KMS-11 (cell line): ENCODE data around the gene ABT1.

Source experiments
- H2AFZ ChIP-seq: fragments of 200-600 bp; sonication (generic); 2 replicates; pipeline ENCODE4 v1.6.1; 2016; ENCODE audit warnings: antibody characterized with exemption, mixed run types, low read depth
- H3K27ac ChIP-seq: fragments of 200-600 bp; sonication (generic); 2 replicates; pipeline ENCODE4 v1.6.1; 2016; ENCODE audit warnings: mild to moderate bottlenecking, mixed run types
- H3K27me3 ChIP-seq: fragments of 200-600 bp; sonication (generic); 2 replicates; pipeline ENCODE4 v1.6.1; 2017; ENCODE audit warnings: mild to moderate bottlenecking, low read depth, mixed run types, moderate library complexity; ENCODE audit not compliant: insufficient read depth
- H3K36me3 ChIP-seq: fragments of 200-600 bp; sonication (generic); 2 replicates; pipeline ENCODE4 v1.6.1; 2017; ENCODE audit warnings: mild to moderate bottlenecking, mixed run types; ENCODE audit not compliant: insufficient read depth
- H3K4me1 ChIP-seq: fragments of 200-600 bp; sonication (generic); 2 replicates; pipeline ENCODE4 v1.6.1; 2016; ENCODE audit warnings: mild to moderate bottlenecking, low read depth, mixed run types; ENCODE audit not compliant: poor library complexity, severe bottlenecking
- H3K4me2 ChIP-seq: fragments of 200-600 bp; sonication (generic); 2 replicates; pipeline ENCODE4 v1.7.0; 2016; ENCODE audit warnings: mild to moderate bottlenecking, mixed run types
- H3K4me3 ChIP-seq: fragments of 200-600 bp; sonication (generic); IDR thresholded peaks from 2 replicates; pipeline ENCODE4 v1.6.1; 2017; ENCODE audit warnings: low read depth, low read length, mixed read lengths; ENCODE audit not compliant: insufficient read depth
- H3K79me2 ChIP-seq: fragments of 200-600 bp; sonication (generic); 2 replicates; pipeline ENCODE4 v1.6.1; 2016; ENCODE audit warnings: low read depth, mixed run types; ENCODE audit not compliant: insufficient read depth
- H3K9ac ChIP-seq: fragments of 200-600 bp; sonication (generic); 2 replicates; pipeline ENCODE4 v1.6.1; 2016; ENCODE audit warnings: mild to moderate bottlenecking, mixed run types
- H4K20me1 ChIP-seq: fragments of 200-600 bp; sonication (generic); 2 replicates; pipeline ENCODE4 v1.6.1; 2016; ENCODE audit warnings: mild to moderate bottlenecking, mixed run types; ENCODE audit not compliant: insufficient read depth
- TF ChIP-seq, protein P1 (sequence below): fragments of 200-600 bp; sonication (generic); conservative IDR thresholded peaks from 2 replicates; pipeline ENCODE4 v1.6.1; 2017; ENCODE audit warnings: low read depth, mild to moderate bottlenecking, antibody characterized with exemption, low read length, moderate library complexity, mixed read lengths

Gene ABT1

DNA sequence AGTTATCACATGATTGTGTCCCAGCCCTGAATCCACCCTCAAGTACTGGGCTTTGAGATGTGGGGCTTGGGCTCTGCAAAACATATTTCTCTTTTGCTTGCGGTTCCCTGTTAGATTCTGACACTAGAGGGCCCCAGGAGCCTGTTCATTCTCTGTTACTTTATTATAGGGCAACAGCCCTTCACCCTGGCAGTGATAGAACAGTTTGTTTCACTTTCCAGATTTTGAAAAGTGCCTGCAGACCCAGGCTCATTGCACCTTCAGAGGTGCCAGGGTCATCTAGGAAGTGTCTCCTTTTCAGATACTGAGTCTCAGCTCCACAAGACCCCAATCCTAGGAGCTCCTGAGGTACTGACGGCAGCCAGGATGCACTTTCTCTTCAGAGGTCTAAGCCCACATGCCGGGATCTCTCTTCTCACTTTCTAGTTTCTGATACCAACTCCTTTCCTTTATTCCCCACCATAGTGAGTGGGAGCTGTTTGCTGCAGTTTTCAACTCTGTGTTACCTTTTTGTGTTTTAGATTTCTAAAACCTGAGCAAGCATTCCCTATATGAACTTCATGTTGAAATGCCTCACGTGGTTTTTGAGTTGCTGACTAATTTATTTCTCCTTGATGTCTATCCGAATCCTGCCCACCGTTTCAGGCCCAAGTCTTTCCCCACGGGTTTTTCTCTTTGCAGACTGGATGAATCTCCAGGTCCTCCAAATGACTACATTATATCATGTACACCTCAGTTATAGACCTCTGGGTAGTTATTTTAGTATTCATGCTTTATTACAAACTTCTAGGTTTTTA, 10.9 kb downstream of the ABT1 start:
- Histone ChIP-seq H2AFZ (peak overlapping the region; percentile 77), H3K79me2 (no peaks in the 10 kb centered on the region), H3K4me2 (peak overlapping the region; percentile 61), H3K36me3 (no peaks in the 10 kb centered on the region), H3K27me3 (no peaks in the 10 kb centered on the region), H3K4me3 (no peak overlapping the region), H4K20me1 (no peaks in the 10 kb centered on the region), H3K27ac (peak overlapping the region; percentile 45), H3K4me1 (peaks cover 16% of the 10 kb centered on the region), H3K9ac (peak overlapping the region; percentile 37; the same call in 1 of the 2 replicates)
- TF ChIP-seq, protein P1, sequence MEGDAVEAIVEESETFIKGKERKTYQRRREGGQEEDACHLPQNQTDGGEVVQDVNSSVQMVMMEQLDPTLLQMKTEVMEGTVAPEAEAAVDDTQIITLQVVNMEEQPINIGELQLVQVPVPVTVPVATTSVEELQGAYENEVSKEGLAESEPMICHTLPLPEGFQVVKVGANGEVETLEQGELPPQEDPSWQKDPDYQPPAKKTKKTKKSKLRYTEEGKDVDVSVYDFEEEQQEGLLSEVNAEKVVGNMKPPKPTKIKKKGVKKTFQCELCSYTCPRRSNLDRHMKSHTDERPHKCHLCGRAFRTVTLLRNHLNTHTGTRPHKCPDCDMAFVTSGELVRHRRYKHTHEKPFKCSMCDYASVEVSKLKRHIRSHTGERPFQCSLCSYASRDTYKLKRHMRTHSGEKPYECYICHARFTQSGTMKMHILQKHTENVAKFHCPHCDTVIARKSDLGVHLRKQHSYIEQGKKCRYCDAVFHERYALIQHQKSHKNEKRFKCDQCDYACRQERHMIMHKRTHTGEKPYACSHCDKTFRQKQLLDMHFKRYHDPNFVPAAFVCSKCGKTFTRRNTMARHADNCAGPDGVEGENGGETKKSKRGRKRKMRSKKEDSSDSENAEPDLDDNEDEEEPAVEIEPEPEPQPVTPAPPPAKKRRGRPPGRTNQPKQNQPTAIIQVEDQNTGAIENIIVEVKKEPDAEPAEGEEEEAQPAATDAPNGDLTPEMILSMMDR, result peak; percentile 88

DNA sequence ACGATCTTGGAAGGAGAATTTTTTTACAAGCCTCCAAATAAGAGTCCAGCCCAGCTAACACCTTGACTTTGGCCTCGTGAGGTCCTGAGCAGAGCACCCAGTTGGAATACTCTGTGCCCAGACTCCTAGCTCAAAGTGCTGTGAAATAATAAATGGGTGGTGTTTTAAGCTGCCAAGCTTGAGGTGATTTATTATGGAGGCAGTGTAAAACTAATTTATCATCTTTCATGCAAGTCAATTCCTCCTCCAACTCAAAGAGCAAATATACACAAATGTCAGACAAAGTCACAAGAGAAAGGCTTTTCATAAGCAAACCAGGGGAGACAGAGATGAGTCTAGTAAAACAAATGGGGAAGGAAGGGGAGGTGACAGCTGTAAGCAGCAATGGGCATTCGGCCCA, 12.7 kb downstream of the ABT1 start:
- H3K36me3 ChIP-seq, result no peaks in the 10 kb centered on the region
- no peak overlapping the region for H3K4me2 ChIP-seq
- H4K20me1 ChIP-seq, result no peaks in the 10 kb centered on the region
- no peak overlapping the region for H3K9ac ChIP-seq
- H3K27me3 ChIP-seq, result no peaks in the 10 kb centered on the region
- H2AFZ ChIP-seq, result no peak overlapping the region
- H3K4me3 ChIP-seq, result no peak overlapping the region
- TF ChIP-seq, protein P1, result no peak
- no peaks in the 10 kb centered on the region for H3K79me2 ChIP-seq
- peaks cover 16% of the 10 kb centered on the region for H3K4me1 ChIP-seq
- H3K27ac ChIP-seq, result no peak overlapping the region

GRCh38 chr6:26611599-26611998, 14.8 kb downstream of the ABT1 start:
- no peaks in the 10 kb centered on the region for H3K36me3 ChIP-seq
- H3K4me2 ChIP-seq, result no peak overlapping the region
- TF ChIP-seq, protein P1, result no peak
- H3K79me2 ChIP-seq, result no peaks in the 10 kb centered on the region
- H3K27me3 ChIP-seq, result no peaks in the 10 kb centered on the region
- no peak overlapping the region for H3K9ac ChIP-seq
- no peaks in the 10 kb centered on the region for H4K20me1 ChIP-seq
- no peak overlapping the region for H3K4me3 ChIP-seq
- H3K4me1 ChIP-seq, result peaks cover 15% of the 10 kb centered on the region
- no peak overlapping the region for H3K27ac ChIP-seq
- no peak overlapping the region for H2AFZ ChIP-seq

DNA sequence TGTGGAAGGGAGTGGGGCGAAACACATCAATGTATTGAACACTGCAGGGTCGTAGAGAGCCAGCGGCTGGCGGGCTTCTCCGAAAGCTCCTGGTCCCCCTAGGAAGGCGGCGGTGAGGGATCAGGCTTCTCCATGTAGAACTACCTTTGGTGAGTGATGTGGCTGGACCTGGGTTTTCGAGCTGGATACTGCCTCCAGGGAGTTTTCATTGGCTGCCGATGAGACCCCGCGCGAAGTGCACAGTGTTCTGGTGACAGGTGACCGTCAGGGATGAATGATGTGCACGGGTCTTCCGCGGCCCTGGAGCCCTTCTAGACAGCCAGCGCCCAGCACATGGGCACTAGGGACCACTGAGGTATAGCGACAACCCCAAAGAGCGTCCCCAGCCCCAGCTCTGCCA, 16.4 kb downstream of the ABT1 start:
- H3K27me3 ChIP-seq, result no peaks in the 10 kb centered on the region
- H3K4me2 ChIP-seq, result no peak overlapping the region
- H2AFZ ChIP-seq, result no peak overlapping the region
- no peaks in the 10 kb centered on the region for H4K20me1 ChIP-seq
- TF ChIP-seq, protein P1, result no peak
- no peaks in the 10 kb centered on the region for H3K79me2 ChIP-seq
- peaks cover under 1% of the 10 kb centered on the region for H3K4me1 ChIP-seq
- H3K36me3 ChIP-seq, result no peaks in the 10 kb centered on the region
- no peak overlapping the region for H3K4me3 ChIP-seq
- H3K9ac ChIP-seq, result no peak overlapping the region
- no peak overlapping the region for H3K27ac ChIP-seq
